ENCODE measurements around the gene AUNIP.
A peak's percentile ranks its signal among the peaks of the same experiment; 100 is the strongest.

The AUNIP gene

DNA sequence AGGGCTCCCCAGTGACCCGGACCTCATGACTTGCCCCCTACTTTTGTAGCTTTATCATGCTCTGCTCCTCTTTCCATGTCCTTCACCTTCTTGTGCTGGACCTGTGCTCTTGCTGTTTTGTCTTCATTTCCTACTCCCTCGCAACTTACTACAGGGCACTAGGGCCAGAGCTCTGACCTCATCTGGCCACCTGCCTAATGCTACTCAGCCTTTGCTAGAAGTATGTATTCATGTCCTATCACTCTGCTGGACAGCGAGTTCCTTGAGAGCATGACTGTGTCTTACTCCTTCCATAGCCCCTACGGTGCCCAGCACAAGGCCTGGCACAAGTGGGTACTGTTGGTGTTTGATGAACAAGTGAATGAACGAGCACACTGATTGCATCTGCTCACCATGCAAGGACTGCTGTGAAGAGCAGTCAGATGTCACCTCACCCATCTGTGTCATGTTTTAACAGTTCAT is 37.6 kb downstream of the AUNIP start:
- DNase-seq = no peak

DNA sequence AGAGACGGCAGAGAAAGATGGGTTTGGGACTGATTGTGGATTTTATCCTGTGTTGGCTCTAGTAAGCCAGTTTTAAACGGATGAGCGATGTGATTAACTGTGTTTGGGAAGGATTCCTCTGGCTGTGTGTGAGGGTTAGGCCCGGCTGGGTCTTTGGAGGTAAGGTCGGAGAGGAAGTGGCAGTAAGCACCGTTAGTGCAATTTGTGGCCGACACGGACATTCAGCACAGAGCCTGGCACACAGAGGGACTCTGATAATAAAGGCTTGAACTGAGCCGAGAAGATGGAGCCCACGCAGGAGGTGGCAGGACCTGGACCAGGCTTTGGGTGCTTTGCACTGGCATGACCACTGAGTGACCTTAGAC is 38.2 kb downstream of the AUNIP start:
- no peak for DNase-seq

DNA sequence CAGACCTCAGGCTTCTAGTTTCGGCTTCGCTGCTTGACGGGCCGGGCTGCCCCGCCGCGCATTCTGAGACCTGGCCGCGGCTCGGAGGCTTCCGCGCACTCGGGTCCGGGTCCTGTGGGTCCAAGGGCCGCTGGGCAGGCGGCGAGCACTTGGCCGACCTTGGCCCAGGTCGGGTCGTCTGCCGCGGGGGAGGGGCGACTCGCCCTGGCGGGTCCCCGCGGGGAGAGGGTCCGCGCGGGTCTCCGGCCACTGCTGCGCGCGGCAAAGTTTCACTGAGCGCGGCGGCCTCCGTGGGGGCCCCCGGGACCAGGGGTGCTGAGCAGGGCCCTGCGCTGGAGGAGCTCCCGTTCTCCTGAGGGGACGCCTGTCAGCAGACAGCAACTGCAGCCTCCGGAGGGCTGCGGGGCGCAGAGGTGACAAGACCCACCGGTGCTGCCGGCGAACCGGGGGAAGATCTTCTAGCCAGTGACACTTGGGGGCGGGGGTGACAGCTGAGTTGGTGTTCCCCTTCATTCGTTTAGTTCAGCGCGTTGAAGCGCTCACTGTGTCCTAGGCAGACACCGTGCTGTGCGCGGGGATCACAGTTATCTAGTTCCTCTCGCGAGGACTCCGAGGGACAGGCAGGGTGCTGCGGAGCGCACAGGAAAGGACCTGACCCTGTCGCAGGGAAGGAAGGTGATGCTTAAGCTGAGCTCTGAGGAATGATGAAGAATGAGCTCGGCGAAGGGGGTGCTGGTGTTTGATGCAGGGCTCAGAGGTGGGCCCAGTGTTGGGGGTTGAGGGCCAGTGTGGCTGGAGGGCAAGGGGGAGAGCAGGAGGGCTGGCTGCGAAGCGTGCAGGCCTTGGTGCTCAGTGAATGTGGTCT is 38.8 kb downstream of the AUNIP start:
- peak; percentile 35 for DNase-seq

DNA sequence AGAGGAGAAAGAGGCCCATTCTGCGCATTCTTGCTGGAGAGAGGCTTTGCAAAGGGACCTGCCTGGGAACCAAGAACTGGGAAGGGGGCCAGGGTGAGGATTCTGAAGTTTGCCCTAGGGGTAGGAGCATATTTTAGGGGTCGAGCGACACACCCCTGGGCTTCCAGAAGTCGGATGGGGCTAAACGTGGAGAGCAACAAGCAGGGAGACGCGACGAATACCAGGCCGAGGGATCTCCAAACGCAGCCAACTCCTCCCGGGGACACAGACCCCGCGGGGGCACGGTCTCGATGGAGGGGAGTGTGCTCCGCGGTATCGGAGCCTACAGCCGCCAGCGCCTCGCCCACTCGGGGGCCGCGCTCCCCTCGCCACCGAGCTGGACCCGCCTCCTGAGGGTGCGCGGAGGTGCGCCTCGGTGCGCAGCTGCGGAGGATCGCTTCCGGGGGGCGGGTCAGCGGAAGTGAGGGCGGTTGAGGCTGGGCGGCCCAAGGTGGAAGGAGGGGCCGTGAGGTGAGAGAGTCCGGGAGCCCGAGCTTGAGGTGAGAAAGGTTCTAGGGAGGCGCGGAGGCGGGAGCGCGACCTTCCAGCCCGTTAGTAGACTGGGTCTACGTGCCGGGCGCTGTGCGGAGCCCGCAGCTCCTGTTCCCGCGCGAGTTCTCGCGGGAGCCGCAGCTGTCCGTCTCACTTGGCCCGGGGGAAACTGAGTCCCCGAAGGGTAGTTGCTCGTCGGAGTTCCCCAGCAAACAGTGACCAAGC is 39.6 kb downstream of the AUNIP start, which contains the start of gene MTFR1L:
MTFR1L (plus strand) TSS at position 464 of the 756 bp plus-strand sequence. CDS start 3,151 bp downstream, outside the sequence.
- DNase-seq = peak; percentile 79

DNA sequence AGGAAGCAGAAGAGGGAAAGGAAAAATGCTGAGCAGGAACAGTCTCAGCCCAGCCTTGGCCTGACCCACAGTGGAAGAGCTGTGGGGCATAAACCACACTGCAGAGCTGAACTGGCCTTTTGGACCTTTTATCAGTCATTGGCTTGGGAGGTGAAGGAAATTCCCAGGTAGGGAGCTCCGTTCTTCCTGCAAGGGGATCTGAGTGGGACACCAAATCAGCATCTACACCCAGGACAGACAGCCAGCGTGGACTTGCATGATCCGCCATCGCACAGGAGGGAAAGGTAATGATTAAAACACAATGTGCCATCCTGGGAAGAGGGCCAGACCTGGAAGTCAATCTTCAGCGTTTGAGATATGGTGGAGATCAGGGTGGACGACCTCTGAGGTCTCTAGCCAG is 40.7 kb downstream of the AUNIP start:
- no peak for DNase-seq

DNA sequence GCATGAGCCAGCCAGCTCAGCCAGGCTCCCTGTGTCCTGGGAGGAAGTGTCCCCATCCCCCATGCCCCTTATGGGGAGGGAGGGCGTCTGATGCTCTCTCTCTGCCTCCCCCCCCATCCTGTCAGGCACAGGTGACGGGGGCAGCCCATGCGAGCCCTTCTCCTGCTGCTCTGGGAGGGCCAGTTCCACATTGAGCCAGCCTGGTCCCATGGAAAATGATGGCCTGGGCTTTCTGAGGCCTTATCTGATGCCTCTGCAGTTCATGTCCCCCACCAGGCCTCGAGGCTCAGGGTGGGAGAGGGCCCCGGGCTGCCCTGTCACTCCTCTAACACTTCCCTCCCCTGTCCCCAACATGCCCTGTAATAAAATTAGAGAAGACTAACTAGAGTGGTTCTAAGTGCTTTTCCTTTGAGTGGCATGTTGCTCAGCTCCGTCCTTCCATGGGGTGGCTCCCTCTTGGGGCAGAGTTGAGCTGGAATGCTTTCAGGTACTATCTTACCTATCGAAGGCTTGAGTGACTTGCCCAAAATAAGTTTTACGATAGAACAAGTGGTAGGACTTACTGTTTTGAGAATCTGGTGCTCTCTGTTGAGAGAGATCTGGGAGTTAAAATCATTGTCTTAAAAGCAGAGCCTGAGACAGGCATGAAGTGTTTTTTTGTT is 41.3 kb downstream of the AUNIP start:
- no peak for DNase-seq

DNA sequence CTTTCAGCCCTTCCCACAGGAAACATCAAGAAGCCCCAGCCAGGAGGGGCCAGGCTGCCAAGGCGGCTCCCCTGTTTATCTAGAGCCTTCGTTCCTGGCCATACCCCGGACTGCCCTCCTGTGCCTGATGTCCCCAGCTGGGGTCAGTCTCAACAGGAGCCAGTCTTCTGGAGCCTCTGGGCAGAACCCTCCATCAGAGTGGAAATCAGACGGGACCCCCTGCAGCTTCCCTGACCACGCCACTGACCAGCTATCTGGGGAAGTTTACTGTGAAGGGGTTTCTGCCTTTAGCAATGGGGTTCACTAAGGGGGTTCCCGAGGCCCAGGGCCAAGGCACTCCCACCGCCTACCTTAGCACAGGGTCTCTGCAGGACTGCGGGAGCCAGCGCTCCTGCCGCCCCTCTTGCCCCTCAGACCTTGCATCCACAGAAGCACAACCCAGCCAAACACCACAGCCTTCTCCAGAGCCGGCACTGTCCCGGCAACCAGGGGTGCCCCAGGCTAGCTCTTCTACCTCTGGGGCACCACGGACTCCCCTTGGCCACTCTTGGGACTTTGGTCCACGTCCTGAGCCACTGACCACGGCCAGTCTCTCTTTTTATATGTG is 43.0 kb downstream of the AUNIP start:
- DNase-seq = no peak

DNA sequence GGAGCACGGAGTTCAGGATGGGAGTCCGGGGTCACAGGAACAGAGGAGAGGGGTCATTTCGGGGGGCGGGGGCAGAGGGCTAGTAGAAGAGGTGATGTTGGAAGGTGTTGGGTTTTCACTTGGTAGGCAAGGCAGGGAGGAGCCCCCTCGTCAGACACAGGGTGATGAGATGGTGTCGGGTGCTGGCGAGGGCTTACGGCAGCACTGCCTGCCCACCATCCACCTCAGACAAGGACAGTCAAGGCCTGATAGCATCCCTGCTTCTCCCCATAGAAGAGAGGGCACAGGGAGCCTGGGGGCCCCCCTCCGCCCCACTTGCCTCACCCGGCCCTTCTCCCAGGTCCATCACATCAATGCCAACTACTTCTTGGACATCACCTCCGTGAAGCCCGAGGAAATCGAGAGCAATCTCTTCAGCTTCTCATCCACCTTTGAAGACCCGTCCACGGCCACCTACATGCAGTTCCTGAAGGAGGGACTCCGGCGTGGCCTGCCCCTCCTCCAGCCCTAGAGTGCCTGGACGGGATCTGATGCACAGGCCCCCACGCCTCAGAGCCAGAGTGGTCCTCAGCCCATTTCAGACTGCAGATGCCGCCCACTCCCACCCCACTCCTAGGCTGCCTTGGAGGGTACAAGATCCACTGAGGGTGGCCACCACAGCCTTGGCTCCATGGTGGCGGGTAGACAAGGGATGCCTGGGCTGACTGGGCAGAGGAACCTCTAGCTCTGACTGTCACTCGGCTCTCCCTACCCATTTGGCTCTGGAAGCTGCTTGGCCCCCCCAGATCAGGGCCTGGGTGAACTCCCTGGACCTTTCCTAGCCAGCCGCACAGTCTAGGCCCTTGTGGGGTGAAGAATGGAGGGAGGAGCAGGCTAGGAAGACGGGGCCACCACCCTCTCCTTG is 43.8 kb downstream of the AUNIP start:
- no peak for DNase-seq

DNA sequence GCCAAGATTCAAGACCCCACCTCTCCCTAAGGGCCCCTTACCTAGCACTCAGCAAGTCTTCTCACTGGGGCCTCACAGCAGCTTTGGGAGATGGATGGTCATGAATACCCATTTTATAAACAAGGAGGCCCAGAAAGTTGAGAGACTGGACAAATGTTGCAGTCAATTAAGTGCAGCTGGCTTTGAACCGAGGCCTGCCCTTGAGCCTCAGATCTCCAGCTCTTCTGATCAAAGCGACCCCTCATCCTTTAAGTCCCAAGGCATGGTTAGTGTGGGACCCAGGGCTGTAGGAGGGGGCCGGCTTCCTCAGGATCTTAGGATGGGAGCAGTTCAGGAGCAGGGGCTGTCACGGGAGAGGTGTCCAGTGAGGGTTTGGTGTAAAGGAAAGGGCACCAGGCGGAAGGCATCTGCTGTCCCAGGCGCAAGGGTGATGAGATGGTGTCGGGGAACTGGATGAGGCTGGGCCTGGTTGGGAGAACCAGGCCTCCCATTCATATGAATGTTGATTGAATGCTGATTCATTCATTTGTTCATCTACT is 44.6 kb downstream of the AUNIP start:
- DNase-seq = no peak

DNA sequence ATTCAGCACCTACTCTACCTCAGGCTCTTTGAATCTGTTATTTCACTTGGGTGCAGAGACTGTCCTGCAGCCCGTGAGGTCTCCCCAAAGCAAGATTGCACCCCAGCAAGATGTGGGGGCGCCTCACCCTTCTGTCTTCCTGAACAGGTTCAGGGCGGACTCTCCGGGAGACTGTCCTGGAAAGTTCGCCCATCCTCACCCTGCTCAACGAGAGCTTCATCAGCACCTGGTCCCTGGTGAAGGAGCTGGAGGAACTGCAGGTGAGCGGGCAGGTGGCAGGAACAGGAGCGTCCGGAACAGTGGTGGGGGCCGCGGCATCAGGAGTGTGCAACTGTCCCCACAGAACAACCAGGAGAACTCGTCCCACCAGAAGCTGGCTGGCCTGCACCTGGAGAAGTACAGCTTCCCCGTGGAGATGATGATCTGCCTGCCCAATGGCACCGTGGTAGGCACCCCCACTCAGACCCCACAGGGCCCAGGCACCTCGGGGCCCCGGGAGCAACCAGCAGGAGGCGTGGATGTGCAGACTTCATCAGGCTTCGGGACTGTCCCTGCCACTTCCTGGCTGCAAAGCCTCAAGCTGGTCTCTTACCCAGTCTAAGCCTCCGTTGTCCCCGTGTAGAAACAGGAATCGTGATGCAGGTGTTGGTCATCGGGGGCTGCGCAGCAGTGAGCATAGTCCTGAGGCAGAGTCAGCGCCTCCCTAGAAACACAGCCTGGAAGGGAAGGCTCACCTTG is 45.4 kb downstream of the AUNIP start:
- DNase-seq = no peak

DNA sequence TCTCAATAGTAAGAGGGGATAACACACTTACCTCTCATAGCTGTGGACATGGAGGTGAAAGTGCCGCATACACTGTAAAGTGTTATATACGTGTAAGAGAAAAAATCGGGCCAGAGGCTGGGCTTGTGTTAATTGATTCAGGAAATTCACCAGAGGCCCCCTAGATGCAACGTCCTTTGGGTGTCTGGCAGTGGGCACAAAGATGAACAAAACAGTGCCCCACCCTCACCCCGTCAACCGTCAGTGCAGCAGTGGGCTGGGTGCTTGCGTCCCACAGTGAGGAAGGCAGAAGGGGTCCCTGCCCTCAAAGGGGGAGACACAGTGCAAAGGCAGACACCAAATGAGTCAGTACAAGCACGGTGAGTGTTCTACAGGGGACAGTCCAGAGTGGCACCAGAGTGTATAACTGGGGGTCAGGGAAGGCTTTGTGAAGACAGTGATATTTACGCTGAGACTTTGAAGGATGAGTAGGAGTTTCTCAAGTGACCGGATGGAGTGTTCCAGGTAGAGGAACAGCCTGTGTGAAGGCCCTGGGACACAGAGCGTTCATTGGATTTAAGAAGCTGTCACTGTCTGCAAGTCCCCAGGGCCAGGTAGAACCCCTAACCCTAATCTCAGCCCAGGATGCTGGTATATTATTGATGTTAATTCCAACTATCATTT is 46.1 kb downstream of the AUNIP start:
- no peak for DNase-seq

DNA sequence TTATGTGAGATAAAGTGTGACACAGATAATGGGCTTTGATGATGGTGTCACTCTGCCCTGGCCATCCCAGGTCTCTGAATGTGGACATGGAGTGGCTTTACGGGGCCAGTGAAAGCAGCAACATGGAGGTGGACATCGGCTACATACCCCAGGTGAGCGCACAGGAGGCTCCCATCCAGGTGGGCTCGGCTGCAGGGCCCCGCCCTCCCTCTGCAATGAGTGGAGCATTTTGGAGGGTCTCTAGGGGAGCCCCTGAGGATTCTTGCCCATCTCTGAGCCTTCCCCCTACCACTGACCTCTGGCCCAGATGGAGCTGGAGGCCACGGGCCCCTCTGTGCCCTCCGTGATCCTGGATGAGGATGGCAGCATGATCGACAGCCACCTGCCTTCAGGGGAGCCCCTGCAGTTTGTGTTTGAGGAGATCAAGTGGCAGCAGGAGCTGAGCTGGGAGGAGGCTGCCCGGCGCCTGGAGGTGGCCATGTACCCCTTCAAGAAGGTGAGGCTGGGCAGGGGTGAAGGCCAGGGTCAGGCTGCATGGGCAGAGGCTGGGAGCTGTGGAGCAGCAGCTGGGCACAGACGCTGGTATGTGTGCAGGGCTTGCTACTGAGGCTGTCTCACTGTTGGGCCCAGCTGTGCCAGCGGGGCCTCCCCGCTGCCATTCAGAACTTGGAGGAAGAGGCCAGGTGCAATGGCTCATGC is 47.7 kb downstream of the AUNIP start:
- no peak for DNase-seq

DNA sequence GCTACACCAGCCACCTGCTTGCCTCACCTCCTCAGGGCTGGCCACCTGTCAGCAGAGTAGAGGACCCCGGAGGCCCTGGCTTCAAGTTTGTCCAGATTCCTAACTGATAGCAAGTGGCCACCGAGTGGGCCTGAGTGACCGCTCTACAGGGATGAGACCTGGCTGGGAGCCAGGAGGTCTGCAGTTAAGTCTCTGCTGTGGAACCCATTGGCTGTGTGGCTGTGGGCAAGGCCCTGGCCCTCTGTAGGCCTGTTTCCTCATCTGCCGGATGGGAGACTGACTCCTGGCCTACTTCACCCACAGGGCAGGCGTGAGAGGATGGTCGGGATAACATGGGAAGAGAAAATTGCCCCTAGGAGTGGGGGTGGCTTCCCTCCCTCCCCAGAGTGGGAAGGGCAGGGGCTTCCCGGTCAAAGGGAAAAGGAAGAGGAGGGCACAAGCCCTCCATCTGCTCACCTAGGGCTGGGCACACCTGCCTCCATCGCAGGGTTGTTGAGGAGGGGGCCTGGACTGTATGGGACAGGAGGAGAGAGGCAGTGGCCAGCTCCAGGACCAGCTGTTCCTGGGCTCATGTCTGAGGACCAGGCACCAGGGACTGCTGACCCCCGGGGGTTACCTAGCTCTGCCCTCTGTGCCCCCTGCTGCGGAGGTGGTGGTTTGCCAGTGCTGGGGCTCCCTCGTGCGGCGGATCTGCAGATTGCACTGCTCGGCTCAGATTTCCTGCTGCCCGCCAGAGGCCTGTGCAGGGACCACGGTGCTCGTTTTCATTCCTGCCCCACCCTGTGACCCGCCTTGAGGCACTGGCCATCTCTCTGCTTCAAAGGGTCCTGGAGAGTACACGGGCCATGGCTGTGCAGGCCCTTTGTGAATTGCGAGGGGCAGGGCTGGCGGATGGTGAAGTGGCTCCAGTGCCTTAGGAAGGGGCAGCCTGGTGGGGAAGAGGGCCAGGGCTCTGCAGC is 48.6 kb downstream of the AUNIP start:
- peak; percentile 40 for DNase-seq

DNA sequence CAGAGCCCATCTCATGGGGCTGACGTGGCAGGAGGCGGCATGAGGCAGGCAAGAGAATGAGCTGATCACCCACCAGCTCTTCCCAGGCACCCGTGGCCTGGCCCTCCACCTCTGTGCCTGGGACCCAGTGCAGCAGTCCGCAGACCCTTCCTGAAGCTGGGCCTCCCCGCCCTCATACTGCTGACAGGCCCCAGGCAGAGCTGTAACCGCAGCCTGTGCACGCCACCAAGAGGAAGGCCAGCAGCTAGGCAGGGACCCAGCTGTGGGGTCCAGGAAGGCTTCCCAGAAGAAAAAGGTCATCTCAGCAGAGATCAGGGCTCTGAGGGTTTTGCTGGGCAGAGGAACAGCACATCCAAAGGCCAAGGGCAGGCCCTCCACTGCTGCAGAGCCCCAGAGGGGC is 49.3 kb downstream of the AUNIP start:
- DNase-seq = no peak

DNA sequence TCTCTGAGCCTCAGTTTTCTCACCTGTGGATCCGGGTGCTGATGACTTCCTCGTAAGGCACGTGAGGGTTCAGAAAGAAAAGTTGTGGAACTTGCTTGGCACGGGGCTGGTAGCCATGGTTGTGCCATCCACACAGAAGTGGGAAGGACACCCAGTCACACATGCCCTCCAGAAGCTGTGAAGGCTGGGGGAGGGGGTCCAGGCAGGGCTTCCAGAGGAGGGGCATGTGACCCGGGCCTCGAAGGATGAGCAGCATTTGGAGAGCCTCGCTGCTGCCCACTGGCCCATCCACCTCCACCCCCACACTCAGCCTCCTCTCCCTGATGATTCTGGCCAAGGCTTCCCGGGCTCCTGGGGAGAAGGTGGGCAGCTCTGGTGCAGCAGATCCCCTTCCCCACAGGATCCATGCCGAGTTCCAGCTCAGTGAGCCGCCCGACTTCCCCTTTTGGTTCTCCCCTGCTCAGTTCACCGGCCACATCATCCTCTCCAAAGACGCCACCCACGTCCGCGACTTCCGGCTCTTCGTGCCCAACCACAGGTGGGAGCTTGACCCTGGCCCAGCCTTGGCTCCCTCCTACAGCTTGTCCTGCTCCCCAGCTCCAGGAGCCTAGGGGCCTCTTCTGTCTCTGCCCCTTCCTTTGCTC is 49.9 kb downstream of the AUNIP start:
- peak; percentile 50 for DNase-seq

DNA sequence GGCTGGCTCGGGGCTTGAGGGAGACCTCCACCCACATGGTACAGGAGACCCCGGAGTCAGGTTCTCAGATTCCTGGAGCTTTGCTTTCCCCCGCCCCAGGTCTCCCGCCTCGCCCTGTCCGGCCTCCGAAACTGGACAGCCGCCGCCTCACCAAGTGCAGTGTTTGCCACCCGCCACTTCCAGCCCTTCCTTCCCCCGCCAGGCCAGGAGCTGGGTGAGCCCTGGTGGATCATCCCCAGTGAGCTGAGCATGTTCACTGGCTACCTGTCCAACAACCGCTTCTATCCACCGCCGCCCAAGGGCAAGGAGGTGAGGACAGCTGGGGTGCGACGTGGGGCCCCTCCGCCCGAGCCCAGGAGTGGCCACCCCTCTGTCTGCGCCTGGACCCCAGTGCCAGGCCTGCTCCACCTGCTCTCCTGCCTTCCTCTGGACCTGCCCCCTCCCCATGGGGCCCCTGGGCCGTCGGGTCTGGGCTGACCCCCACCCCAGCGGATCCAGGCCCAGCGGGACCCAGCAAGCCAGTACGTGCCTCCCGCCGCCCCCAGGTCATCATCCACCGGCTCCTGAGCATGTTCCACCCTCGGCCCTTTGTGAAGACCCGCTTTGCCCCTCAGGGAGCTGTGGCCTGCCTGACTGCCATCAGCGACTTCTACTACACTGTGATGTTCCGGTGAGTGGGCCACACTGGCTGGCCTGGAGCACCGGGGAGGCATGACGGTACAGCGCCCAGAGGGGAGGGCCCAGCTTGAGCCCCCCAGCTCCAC is 50.6 kb downstream of the AUNIP start:
- DNase-seq = no peak

All from GDM1 (cell line).